RPMI7951 (cell line): ENCODE results near the gene OPN1LW. TPM values are rescaled to one million over a fixed set of nuclear protein-coding genes. Genes with fewer than 3 reads are reported as not detected.

Experiments
- total RNA-seq: library from RNA; depleted of rRNA; stranded (reverse); fragments of >200 nt; shearing (Covaris generic); gene quantifications from 2 replicates; pipeline ENCODE4 v1.2.3, GENCODE V29; 2014; rRNA removed

Gene OPN1LW
- total RNA-seq, 1 experiment from 2014 or later = not detected

Other genes with a start within 250 kb of the OPN1LW start
- 0.20 TPM in 1 of 2 replicates, not detected in the other for gene AVPR2, start 239.6 kb upstream of the OPN1LW start, total RNA-seq
- 0.29 and 1.9 TPM in 2 replicates for gene ARHGAP4, start 218.0 kb upstream of the OPN1LW start, total RNA-seq
- gene NAA10, start 209.2 kb upstream of the OPN1LW start, total RNA-seq = 96.4 and 136 TPM in 2 replicates
- 1.7 and 1.9 TPM in 2 replicates for gene RENBP, start 199.6 kb upstream of the OPN1LW start, total RNA-seq
- 21.6 and 23.6 TPM in 2 replicates for gene HCFC1, start 172.4 kb upstream of the OPN1LW start, total RNA-seq
- 5.8 and 6.6 TPM in 2 replicates for gene TMEM187, start 171.5 kb upstream of the OPN1LW start, total RNA-seq
- gene IRAK1, start 124.3 kb upstream of the OPN1LW start, total RNA-seq = 38.1 and 44.2 TPM in 2 replicates
- 12.5 and 12.9 TPM in 2 replicates for gene MECP2, start 46.5 kb upstream of the OPN1LW start, total RNA-seq
- gene OPN1MW, start 38.4 kb downstream of the OPN1LW start, total RNA-seq = not detected in 2 replicates
- gene OPN1MW2, start 75.5 kb downstream of the OPN1LW start, total RNA-seq = not detected in 2 replicates
- not detected in 2 replicates for gene OPN1MW3, start 113.3 kb downstream of the OPN1LW start, total RNA-seq
- not detected in 2 replicates for gene TEX28, start 150.9 kb downstream of the OPN1LW start, total RNA-seq
- not detected in 2 replicates for gene TKTL1, start 151.6 kb downstream of the OPN1LW start, total RNA-seq
- gene FLNA, start 230.4 kb downstream of the OPN1LW start, total RNA-seq = 375 and 579 TPM in 2 replicates
- gene EMD, start 235.1 kb downstream of the OPN1LW start, total RNA-seq = 27.6 and 29.8 TPM in 2 replicates